Ovary (tissue), 9 donors: ENCODE measurements around the gene SLC5A5. TPM values are rescaled to one million over a fixed set of nuclear protein-coding genes. Genes with fewer than 3 reads are reported as not detected.
A peak's percentile ranks its signal among the peaks of the same experiment; 100 is the strongest.

ENCODE experiments used
- DNase-seq, 5 donors: peaks; one replicate each; pipeline ENCODE4 v3.0.0-alpha.2; 2019 to 2020
- H3K27ac ChIP-seq, 2 donors: fragments of 200-600 bp; one replicate each; pipeline versions ENCODE4 v1.5.1 to v1.8.0; 2019 to 2022
- H3K27me3 ChIP-seq: fragments of 200-600 bp; one replicate; pipeline ENCODE4 v1.8.0; 2022
- H3K36me3 ChIP-seq: fragments of 200-600 bp; sonication (generic); one replicate; pipeline ENCODE4 v1.5.1; 2019
- H3K4me1 ChIP-seq: one replicate; pipeline ENCODE4 v1.8.1; 2013; ENCODE audit warnings: mild to moderate bottlenecking, moderate library complexity; ENCODE audit not compliant: insufficient read depth
- H3K4me3 ChIP-seq: fragments of 200-600 bp; sonication (generic); one replicate; pipeline ENCODE4 v1.5.1; 2017
- H3K9me3 ChIP-seq, 2 donors: fragments of 200-600 bp in 1 of 2; sonication (generic) in 1 of 2; one replicate each; pipeline versions ENCODE4 v1.5.1 to v1.8.1; 2013 to 2019; ENCODE audit warnings: mild to moderate bottlenecking in 1 of 2, moderate library complexity in 1 of 2
- CTCF ChIP-seq, 3 donors: fragments of 450-650 bp in 2 of 3; fragments of 200-600 bp in 1 of 3; IDR thresholded peaks; one replicate each; pipeline versions ENCODE4 v1.5.1 to v1.8.0; 2016 to 2022; ENCODE audit warnings: antibody characterized with exemption in 3 of 3, mild to moderate bottlenecking in 1 of 3
- EP300 ChIP-seq: sonication (generic); formaldehyde crosslinking; IDR thresholded peaks from one replicate; pipeline ENCODE4 v1.6.1; 2017; ENCODE audit warnings: antibody characterized with exemption
- POLR2A ChIP-seq: fragments of 450-650 bp; IDR thresholded peaks from one replicate; pipeline ENCODE4 v1.6.1; 2017; ENCODE audit warnings: antibody characterized with exemption, mild to moderate bottlenecking, moderate library complexity
- WGBS, 3 donors: extraction: QIAGEN DNeasy Blood & Tissue Kit in 1 of 3; methylation state at CpG; one replicate each; pipeline versions ENCODE4 v1.1.5 to v1.1.7; 2013 to 2017; 5-methylcytosine and 5-hydroxymethylcytosine counted together
- intact Hi-C, 4 donors: fragments of 100-400 bp; cut with DNase I; formaldehyde crosslinking; loops; one replicate each; pipeline versions ENCODE4 v1.11.0 to v1.15.1; 2022 to 2023
- polyA plus RNA-seq, 2 donors: library from polyadenylated mRNA; stranded (reverse); fragments of 200-250 nt in 1 of 2; fragments of 350-450 nt in 1 of 2; fragmentation: Illumina TruSeq in 1 of 2; extraction: RNeasy Lipid Tissue Mini Kit (QIAGEN cat#74804) in 1 of 2; gene quantifications; one replicate each; pipeline ENCODE4 v1.2.3, GENCODE V29; 2013 to 2014
- total RNA-seq, 7 donors: library from RNA; depleted of rRNA in 2 of 7; stranded (reverse); fragments of >200 nt in 2 of 7; fragmentation: NEBNext Ultra II Directional in 3 of 7; extraction: Animal tissue kit (Norgen Biotek cat#: 25700) in 3 of 7; gene quantifications; one replicate each; pipeline versions ENCODE4 v1.1.0 to v1.2.4, GENCODE V29; 2016 to 2023
- donor health status: DM: no; HTN: no; CAD: no; lungs with moderate emphysema.
- donor health status: DM: no; HTN: no; CAD: no.
- donor health status: Bipolar disorder and iron deficiency.
- donor health status: DM: yes; HTN: yes; CAD: no.
- donor health status: DM: no; HTN: no; CAD: no.
- donor health status: DM: yes; HTN: yes; CAD: no.

Gene SLC5A5
- total and polyA plus RNA-seq, 9 donors: 0.07 TPM; not detected in 8

- Histone ChIP-seq H3K9me3 (no peaks in the 10 kb centered on the region), H3K27me3 (no peaks in the 10 kb centered on the region), H3K36me3 (no peaks in the 10 kb centered on the region), H3K4me3 (no peak overlapping the region), H3K27ac (no peak overlapping the region), H3K4me1 (no peaks in the 10 kb centered on the region)
- intact Hi-C loops: no loop called here
- 15 to 21% (median 18%) methylated on average over 18 of the region's 18 CpGs for WGBS, 3 donors
- TF ChIP-seq CTCF (IDR thresholded peaks at IDR 0.05) (no peak), EP300 (no peak), POLR2A (no peak)
- DNase-seq: peak in 2 of 5 donors; percentile 43 to 71
These were observed 18.0 kb downstream of the SLC5A5 start for GRCh38 chr19:17889609-17890214.

GRCh38 chr19:17893766-17894165 is 22.0 kb downstream of the SLC5A5 start:
- H3K27me3 ChIP-seq: no peaks in the 10 kb centered on the region
- H3K9me3 ChIP-seq: no peaks in the 10 kb centered on the region
- intact Hi-C loops: no loop called here
- no peaks in the 10 kb centered on the region for H3K36me3 ChIP-seq
- no peaks in the 10 kb centered on the region for H3K4me1 ChIP-seq
- H3K4me3 ChIP-seq: no peak overlapping the region
- no peak overlapping the region for H3K27ac ChIP-seq
- TF ChIP-seq CTCF (IDR thresholded peaks at IDR 0.05) (no peak), EP300 (no peak), POLR2A (no peak)
- WGBS, 3 donors: 60 to 73% (median 63%) methylated on average over 9 of the region's 9 CpGs
- DNase-seq: no peak

DNA sequence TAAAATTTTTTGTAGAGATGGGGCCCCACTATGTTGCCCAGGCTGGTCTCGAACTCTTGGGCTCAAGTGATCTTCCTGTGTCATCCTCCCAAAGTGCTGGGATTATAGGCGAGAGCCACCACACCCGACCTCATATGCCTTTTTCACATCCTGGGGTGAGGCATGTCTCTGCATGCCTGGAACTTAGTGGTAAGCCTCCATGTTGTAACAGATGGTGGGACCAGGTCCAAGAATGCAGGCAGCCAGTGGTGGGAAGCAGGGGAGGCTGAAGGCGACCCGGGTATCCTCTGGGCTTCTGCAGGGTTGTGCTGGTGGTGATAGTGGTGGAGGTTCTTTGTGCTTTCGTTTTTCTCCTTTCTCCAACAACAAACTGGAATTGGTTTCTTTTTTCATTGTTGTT is 31.0 kb downstream of the SLC5A5 start:
- WGBS, 3 donors: 57 to 69% (median 67%) methylated on average over 6 of the region's 6 CpGs
- intact Hi-C loops: no loop called here
- no peak for DNase-seq

GRCh38 chr19:17908244-17908643 is 36.5 kb downstream of the SLC5A5 start:
- Histone ChIP-seq H3K4me3 (no peak overlapping the region), H3K36me3 (no peaks in the 10 kb centered on the region), H3K9me3 (peaks cover 0 to 8% of the 10 kb centered on the region in 2 donors), H3K27me3 (no peaks in the 10 kb centered on the region), H3K4me1 (no peaks in the 10 kb centered on the region), H3K27ac (no peak overlapping the region)
- no peak for DNase-seq
- 88 to 90% (median 89%) methylated on average over 3 of the region's 3 CpGs for WGBS, 3 donors
- TF ChIP-seq CTCF (IDR thresholded peaks at IDR 0.05) (no peak), EP300 (no peak), POLR2A (no peak)
- intact Hi-C loops: no loop called here

More for the DNA sequence above, 31.0 kb downstream of the SLC5A5 start:
- no peaks in the 10 kb centered on the region for H3K9me3 ChIP-seq
- H3K27ac ChIP-seq: no peak overlapping the region
- no peaks in the 10 kb centered on the region for H3K27me3 ChIP-seq
- no peaks in the 10 kb centered on the region for H3K4me1 ChIP-seq
- no peak overlapping the region for H3K4me3 ChIP-seq
- TF ChIP-seq EP300 (no peak), CTCF (IDR thresholded peaks at IDR 0.05) (no peak), POLR2A (no peak)
- no peaks in the 10 kb centered on the region for H3K36me3 ChIP-seq
